ENCODE results near the gene FDPS.

The FDPS gene

DNA sequence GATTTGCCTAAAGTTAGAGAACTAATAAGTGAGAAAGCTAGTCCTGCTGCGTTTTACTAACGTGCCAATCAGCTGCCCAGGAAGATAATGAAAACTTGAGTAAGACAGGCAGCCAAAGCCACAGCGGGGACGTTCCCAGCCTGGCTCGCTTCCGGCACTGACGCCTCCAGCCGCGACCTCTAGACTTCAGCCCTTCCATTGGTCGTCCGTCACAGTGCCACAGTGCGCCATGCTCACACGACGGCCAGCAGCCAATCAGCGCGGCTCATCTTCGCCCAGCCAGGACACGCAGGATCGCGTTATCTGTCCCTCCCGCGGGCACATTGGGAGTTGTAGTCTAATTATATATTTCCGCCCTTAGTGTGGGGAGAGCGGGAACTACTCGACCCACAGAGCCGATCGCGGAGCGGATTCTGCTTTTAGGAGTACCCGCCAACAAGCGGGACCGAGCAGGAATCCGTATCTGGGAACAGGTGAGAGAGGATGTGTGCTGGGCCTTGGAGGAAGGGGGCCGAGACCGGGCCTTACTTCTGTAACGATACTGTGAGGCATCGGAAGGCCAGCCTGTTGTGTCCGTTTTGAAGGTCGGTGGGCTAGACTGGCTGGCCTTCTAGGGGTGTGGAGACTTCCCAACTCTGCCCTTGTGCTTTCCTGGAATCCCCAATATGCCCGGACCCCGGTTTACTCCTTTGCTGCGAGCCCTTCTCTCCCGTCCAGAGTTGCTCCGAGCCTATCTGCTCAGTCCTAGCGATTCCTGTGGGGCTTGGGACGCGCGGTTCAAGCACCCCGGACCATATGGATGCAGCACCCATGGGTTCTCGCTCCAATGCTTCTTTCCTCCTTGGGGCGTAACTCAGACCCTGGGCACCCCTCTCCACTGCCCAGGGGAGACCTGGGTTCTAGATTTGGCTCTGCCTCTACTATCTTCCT, at the start of gene FDPS:
TSS of gene FDPS (plus strand) at position 374 of the 930 bp plus-strand sequence. CDS start 924 bp downstream, outside the sequence.
- peak; percentile 96 for DNase-seq

DNA sequence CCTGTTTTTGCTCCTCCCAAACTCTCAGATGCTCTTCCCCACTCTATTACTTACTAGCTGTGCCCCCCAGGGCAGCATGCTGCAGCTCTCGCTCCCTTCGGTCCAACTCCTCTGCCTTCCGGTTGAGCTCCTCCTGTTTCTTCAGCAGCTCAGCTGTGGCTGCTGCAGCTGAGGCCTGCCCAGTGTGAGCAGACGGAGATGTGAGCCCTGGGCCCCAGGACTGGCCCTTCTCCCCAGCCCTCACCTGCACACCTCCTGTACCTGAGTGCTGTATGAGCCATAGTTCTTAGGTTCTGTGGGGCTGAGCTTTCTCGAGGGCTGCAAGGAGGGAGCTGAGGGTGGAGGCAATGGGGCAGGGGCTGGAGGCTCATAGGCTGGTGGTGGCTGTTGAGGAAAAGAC, 48.4 kb upstream of the FDPS start:
- no peak for DNase-seq

DNA sequence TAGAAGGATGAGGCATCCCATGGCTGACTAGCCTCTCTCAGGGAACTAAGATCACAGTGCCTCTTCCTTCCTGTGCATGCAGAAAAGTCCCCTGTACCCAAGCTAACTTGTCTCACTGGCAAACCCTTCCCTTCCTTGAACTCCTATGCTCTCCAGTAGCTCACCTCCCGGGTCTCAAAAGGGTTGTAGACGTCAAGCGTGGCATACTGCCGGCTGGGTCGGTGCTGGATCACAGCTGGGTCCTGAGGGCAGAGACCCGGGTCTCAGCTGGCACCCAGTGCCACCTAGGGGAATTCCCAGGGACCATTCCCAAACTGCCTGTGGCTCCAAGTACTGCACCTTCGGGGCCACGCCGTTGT, 47.2 kb upstream of the FDPS start:
- no peak for DNase-seq

GRCh38 chr1:155261852-155262673, 46.6 kb upstream of the FDPS start, which contains the start of gene SCAMP3:
TSS of gene SCAMP3 (minus strand) at chr1:155262360. CDS start at chr1:155262151, 209 bp downstream.
- DNase-seq: peak; percentile 82

DNA sequence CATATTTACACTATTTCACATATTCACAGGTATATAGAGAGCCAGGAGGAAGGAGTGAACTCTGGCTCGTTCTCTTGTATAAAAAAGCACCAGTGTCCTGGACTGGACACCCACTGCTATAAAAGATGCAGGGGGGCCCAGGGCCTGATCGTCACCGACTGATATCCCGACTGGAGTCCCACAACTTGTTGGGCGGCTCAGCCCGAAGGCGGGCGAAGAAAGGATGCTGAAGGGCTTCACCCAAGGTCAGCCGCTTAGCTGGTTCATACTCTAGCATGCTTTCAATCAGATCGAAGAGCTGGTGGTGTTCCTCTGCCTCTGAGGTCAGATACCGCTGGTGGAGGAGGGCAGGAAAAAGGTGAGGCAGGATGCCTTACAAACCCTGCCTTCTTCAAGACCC, 45.6 kb upstream of the FDPS start:
- DNase-seq: no peak

GRCh38 chr1:155266553-155266952, 42.1 kb upstream of the FDPS start:
- no peak for DNase-seq

- no peak for DNase-seq
Observed at GRCh38 chr1:155267373-155267772, 41.3 kb upstream of the FDPS start.

GRCh38 chr1:155268630-155269029, 40.0 kb upstream of the FDPS start:
- DNase-seq: no peak

- no peak for DNase-seq
Observed at GRCh38 chr1:155269381-155269780, 39.3 kb upstream of the FDPS start.

- DNase-seq: no peak
Observed at GRCh38 chr1:155272466-155273342, 36.0 kb upstream of the FDPS start.

GRCh38 chr1:155273343-155274245, 35.1 kb upstream of the FDPS start, which contains the start of gene CLK2:
TSS of gene CLK2 (minus strand) at chr1:155273504. CDS start at chr1:155270977, 2,527 bp downstream.
- DNase-seq: peak; percentile 94

GRCh38 chr1:155277070-155277901, 31.4 kb upstream of the FDPS start, which contains the start of gene HCN3:
TSS of gene HCN3 (plus strand) at chr1:155277463. CDS start at chr1:155277591, 128 bp downstream.
- peak; percentile 86 for DNase-seq

GRCh38 chr1:155277902-155278688, 30.6 kb upstream of the FDPS start:
- DNase-seq: peak; percentile 68

DNA sequence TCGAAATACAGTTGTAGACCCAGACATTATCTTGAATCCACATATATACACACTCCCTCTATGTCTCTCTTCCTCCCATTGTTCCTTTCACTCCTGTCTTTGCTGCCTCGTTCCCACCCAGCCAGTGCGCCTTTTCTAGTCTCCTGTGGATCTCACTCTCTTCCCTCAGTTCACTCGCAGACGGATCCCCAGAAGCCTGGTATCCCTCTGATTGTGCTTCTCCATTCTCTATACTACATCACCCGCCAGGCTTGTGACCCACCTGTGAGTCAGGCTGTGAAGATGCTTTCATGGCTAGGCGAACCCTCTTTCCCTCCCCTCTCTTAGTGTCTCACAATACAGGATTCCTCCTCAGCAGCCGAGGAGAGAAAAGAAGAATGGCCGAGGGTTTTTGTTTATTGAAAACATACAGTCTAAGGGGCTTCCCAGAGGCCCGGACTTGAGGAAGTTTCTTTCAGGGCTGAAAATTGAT, 29.9 kb upstream of the FDPS start:
- DNase-seq: no peak

DNA sequence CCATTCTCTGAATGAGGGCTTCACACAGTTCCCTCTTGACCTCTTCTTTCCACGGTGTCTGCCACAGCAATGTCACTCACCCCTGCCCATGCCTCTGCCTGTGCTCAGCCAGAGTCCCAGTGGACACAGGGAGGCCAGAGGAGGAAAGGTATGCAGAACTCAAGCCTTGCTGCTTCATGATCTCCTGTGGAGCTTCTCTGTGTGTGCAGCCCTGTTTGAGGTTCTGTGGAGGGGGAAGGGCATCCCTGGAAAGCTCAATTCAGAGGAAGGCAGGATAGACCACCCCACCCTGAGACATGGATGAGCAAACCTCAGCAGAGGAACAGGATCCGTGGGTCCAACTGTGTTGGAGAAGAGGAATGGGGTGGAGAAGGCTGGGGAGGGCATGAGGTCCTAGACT, 29.4 kb upstream of the FDPS start:
- no peak for DNase-seq

DNA sequence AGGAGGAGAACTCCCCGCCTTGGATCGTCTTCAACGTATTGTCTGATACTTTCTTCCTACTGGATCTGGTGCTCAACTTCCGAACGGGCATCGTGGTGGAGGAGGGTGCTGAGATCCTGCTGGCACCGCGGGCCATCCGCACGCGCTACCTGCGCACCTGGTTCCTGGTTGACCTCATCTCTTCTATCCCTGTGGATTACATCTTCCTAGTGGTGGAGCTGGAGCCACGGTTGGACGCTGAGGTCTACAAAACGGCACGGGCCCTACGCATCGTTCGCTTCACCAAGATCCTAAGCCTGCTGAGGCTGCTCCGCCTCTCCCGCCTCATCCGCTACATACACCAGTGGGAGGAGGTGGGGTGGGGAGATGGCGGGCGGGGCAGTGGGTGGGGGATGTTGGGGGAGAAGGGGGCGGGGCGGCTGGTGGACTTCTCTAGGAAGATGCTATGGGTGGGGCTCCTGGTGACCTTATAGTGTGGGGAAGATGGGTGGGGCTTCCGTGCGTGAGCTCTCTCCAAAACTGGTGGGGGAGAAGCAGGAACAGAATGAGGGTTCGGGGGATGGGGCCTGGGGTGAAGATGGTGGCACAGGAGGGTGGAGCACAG, 26.1 kb upstream of the FDPS start:
- no peak for DNase-seq

DNA sequence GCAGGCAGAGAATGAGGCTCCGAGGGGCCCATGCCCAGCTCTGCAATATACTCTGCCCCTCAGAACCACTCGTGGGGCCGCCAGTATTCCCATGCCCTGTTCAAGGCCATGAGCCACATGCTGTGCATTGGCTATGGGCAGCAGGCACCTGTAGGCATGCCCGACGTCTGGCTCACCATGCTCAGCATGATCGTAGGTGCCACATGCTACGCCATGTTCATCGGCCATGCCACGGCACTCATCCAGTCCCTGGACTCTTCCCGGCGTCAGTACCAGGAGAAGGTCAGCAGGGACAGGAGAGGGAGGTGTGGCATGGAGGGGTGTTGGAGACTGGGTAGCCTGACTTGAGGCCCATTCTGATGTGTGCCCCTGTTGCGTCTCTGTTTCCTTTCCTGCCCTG, 24.2 kb upstream of the FDPS start:
- DNase-seq: no peak

DNA sequence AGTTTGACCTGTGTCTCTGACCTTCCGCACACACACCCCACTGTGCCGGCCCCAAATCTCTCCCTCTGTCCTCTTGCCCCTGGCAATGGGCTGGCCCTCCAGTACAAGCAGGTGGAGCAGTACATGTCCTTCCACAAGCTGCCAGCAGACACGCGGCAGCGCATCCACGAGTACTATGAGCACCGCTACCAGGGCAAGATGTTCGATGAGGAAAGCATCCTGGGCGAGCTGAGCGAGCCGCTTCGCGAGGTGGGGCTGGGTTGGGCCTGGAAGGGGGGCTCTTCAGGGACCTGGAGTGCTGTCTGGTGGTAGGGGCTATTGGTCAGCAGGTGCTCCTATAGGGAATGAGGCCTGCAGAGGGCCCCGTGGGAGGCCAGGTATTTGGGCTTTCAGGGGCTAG, 23.6 kb upstream of the FDPS start:
- no peak for DNase-seq

DNA sequence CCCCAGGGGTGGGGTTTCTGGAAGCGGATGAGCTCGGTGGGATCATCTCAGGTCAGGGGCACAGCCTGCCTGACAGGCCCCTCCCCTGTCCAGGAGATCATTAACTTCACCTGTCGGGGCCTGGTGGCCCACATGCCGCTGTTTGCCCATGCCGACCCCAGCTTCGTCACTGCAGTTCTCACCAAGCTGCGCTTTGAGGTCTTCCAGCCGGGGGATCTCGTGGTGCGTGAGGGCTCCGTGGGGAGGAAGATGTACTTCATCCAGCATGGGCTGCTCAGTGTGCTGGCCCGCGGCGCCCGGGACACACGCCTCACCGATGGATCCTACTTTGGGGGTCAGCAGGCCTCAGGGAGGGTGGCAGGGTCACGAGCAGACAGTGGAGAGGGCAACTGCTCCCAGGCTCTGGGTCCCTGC, 23.0 kb upstream of the FDPS start:
- DNase-seq: no peak
